Activated CD8-positive, alpha-beta memory T cell treated with anti-CD3 and anti-CD28 coated beads for 24 hours (primary cell): ENCODE data around the gene H1-8.

Experiments used
- DNase-seq: peaks from one replicate; pipeline ENCODE4 v3.0.0-alpha.2; 2020

The H1-8 gene

GRCh38 chr3:129575233-129575996, 32.4 kb downstream of the H1-8 start:
- DNase-seq = no peak

- DNase-seq = no peak
Measured at GRCh38 chr3:129575997-129576384, 33.0 kb downstream of the H1-8 start.

- DNase-seq = peak; percentile 81
Measured at GRCh38 chr3:129576514-129577352, 33.8 kb downstream of the H1-8 start.

GRCh38 chr3:129577366-129577765, 34.4 kb downstream of the H1-8 start:
- no peak for DNase-seq

GRCh38 chr3:129577925-129578786, 35.2 kb downstream of the H1-8 start:
- DNase-seq = peak; percentile 64

- no peak for DNase-seq
Measured at GRCh38 chr3:129579991-129580390, 37.0 kb downstream of the H1-8 start.

- no peak for DNase-seq
Measured at GRCh38 chr3:129581623-129582022, 38.6 kb downstream of the H1-8 start.

- DNase-seq = no peak
Measured at GRCh38 chr3:129582799-129583198, 39.8 kb downstream of the H1-8 start.

GRCh38 chr3:129583289-129583688, 40.3 kb downstream of the H1-8 start:
- DNase-seq = no peak

- DNase-seq = no peak
Measured at GRCh38 chr3:129584631-129585030, 41.7 kb downstream of the H1-8 start.

- no peak for DNase-seq
Measured at GRCh38 chr3:129585949-129586657, 43.1 kb downstream of the H1-8 start.

- DNase-seq = no peak
Measured at GRCh38 chr3:129586746-129587430, 43.9 kb downstream of the H1-8 start.

GRCh38 chr3:129587566-129588210, 44.7 kb downstream of the H1-8 start:
- DNase-seq = no peak

- DNase-seq = no peak
Measured at GRCh38 chr3:129590215-129590614, 47.2 kb downstream of the H1-8 start.

GRCh38 chr3:129591932-129592331, 49.0 kb downstream of the H1-8 start:
- no peak for DNase-seq

- no peak for DNase-seq
Measured at GRCh38 chr3:129592381-129593131, 49.6 kb downstream of the H1-8 start.

- DNase-seq = no peak
Measured at GRCh38 chr3:129593230-129593594, 50.2 kb downstream of the H1-8 start.

- peak; percentile 84 for DNase-seq
Measured at GRCh38 chr3:129593595-129594339, 50.8 kb downstream of the H1-8 start.

GRCh38 chr3:129594409-129594808, 51.4 kb downstream of the H1-8 start:
- no peak for DNase-seq

- no peak for DNase-seq
Measured at GRCh38 chr3:129594907-129595390, 52.0 kb downstream of the H1-8 start.
